Right cardiac atrium (tissue), 5 donors: ENCODE data around the gene ADAM22. TPM values are rescaled to one million over a fixed set of nuclear protein-coding genes. Genes with fewer than 3 reads are reported as not detected.

ENCODE experiments used
- ATAC-seq, 2 donors: fragments of 200-7000 bp; cut with Tn5 transposase; one replicate each; pipeline versions ENCODE4 v1.8.0 to v1.9.1; 2020; ENCODE audit warnings: moderate library complexity in 2 of 2, mild to moderate bottlenecking in 1 of 2
- DNase-seq, 3 donors: peaks; one replicate each; pipeline ENCODE4 v3.0.0-alpha.2; 2020
- H3K27ac ChIP-seq: one replicate; pipeline ENCODE4 v1.5.1; 2013; ENCODE audit warnings: mild to moderate bottlenecking, low read length, control low read depth, moderate library complexity
- H3K27me3 ChIP-seq: one replicate; pipeline ENCODE4 v1.6.1; 2013; ENCODE audit not compliant: control insufficient read depth, insufficient read depth
- H3K4me1 ChIP-seq: one replicate; pipeline ENCODE4 v1.6.1; 2013; ENCODE audit warnings: low read length; ENCODE audit not compliant: control insufficient read depth, insufficient read depth
- H3K4me3 ChIP-seq: one replicate; pipeline ENCODE4 v1.5.1; 2013; ENCODE audit warnings: low read length, control low read depth
- H3K9me3 ChIP-seq: one replicate; pipeline ENCODE4 v1.6.1; 2013; ENCODE audit warnings: low read length; ENCODE audit not compliant: control insufficient read depth
- WGBS: extraction: QIAGEN DNeasy Blood & Tissue Kit; methylation state at CpG from one replicate; pipeline ENCODE4 v1.1.7; 2013; 5-methylcytosine and 5-hydroxymethylcytosine counted together
- intact Hi-C, 4 donors: fragments of 100-400 bp; cut with DNase I; formaldehyde crosslinking; loops; one replicate each; pipeline versions ENCODE4 v1.11.0 to v1.14.0; 2022 to 2023
- polyA plus RNA-seq: library from polyadenylated mRNA; stranded (reverse); fragments of 200-250 nt; gene quantifications from one replicate; pipeline ENCODE4 v1.2.3, GENCODE V29; 2013
- total RNA-seq, 4 donors: library from RNA; stranded (reverse); fragmentation: NEBNext Ultra II Directional; extraction: Animal tissue kit (Norgen Biotek cat#: 25700); gene quantifications; one replicate each; pipeline ENCODE4 v1.2.1, GENCODE V29; 2021
- donor health status: healthy with polysubstance abuse.
- donor health status: DM: no; HTN: yes; CAD: no.
- donor health status: DM: no; HTN: no; CAD: no.
- donor health status: DM: no; HTN: yes; CAD: no; lungs with severe emphysema.
- donor health status: DM: yes; HTN: yes; CAD: no.

Gene ADAM22
- total and polyA plus RNA-seq, 5 donors, result 0.57 to 5.6 (median 2.9) TPM

DNA sequence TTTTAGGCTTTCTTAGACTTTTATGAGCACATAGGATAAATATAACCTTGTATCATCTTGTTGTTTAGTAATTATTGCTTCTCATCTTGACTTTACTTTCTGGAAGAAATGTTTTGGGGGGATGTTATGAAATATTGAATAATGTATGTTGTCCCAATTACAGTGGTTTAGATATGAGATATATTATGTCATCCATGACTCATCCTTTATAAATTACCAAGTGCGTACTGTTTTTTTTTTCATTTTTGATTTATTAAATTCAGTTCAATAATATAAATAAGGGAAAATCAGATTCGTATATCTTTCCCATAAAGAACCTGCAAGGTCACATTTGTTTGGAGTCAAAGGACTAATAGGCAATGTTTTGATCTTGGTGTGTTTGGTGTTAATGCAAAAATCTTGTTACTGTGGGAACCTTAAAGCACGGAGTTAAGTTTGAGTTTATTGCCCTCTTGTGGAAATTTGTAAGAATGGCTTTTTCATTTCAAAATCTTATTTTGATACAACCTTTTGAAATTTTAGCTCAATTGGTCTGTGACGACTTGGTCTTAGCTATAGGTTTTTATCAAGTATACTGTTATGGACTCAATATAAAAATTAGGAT is 177.2 kb downstream of the ADAM22 start:
- DNase-seq (no peak), ATAC-seq (peak in 1 of 2 donors; percentile 55)
- no peaks in the 10 kb centered on the region for H3K4me1 ChIP-seq
- H3K4me3 ChIP-seq, result no peak overlapping the region
- H3K27me3 ChIP-seq, result no peaks in the 10 kb centered on the region
- no peaks in the 10 kb centered on the region for H3K9me3 ChIP-seq
- intact Hi-C loops, result loop anchor here (5.0 to 10.0 kb wide), 2 partner anchors 316 to 319 kb away; no protein-coding TSS in a partner anchor
- WGBS, result 23% methylated on average over 4 of the region's 4 CpGs
- H3K27ac ChIP-seq, result no peak overlapping the region

- no peaks in the 10 kb centered on the region for H3K9me3 ChIP-seq
- WGBS, result 26% methylated on average over 2 of the region's 2 CpGs
Measured at GRCh38 chr7:88111954-88112471, 178.0 kb downstream of the ADAM22 start.

GRCh38 chr7:88115258-88115796 is 181.3 kb downstream of the ADAM22 start:
- intact Hi-C loops, result loop anchor here in 3 of 4 donors (10.0 kb wide), 1 partner anchor 321 kb away; no protein-coding TSS in a partner anchor
- Histone ChIP-seq H3K4me1 (no peaks in the 10 kb centered on the region), H3K4me3 (no peak overlapping the region), H3K27me3 (no peaks in the 10 kb centered on the region), H3K27ac (no peak overlapping the region), H3K9me3 (no peaks in the 10 kb centered on the region)
- ATAC-seq (no peak), DNase-seq (no peak)

More at GRCh38 chr7:88111954-88112471, 178.0 kb downstream of the ADAM22 start:
- intact Hi-C loops, result loop anchor here (5.0 to 10.0 kb wide), 2 partner anchors 317 to 320 kb away; no protein-coding TSS in a partner anchor
- H3K27me3 ChIP-seq, result no peaks in the 10 kb centered on the region
- H3K27ac ChIP-seq, result no peak overlapping the region
- ATAC-seq (peak in 1 of 2 donors; percentile 59), DNase-seq (no peak)
- no peaks in the 10 kb centered on the region for H3K4me1 ChIP-seq
- H3K4me3 ChIP-seq, result no peak overlapping the region

GRCh38 chr7:88115816-88116215 is 181.8 kb downstream of the ADAM22 start:
- Histone ChIP-seq H3K4me1 (no peaks in the 10 kb centered on the region), H3K9me3 (no peaks in the 10 kb centered on the region), H3K27ac (no peak overlapping the region), H3K27me3 (no peaks in the 10 kb centered on the region), H3K4me3 (no peak overlapping the region)
- no peak for DNase-seq
- 77% methylated on average over 2 of the region's 2 CpGs for WGBS
- intact Hi-C loops, result loop anchor here in 3 of 4 donors (10.0 kb wide), 1 partner anchor 321 kb away; no protein-coding TSS in a partner anchor
- ATAC-seq, result no peak

- no peaks in the 10 kb centered on the region for H3K4me1 ChIP-seq
- ATAC-seq (no peak), DNase-seq (no peak)
- H3K4me3 ChIP-seq, result no peak overlapping the region
- intact Hi-C loops, result loop anchor here in 3 of 4 donors (10.0 kb wide), 1 partner anchor 322 kb away; no protein-coding TSS in a partner anchor
- 34% methylated on average over 1 of the region's 1 CpG for WGBS
- no peaks in the 10 kb centered on the region for H3K27me3 ChIP-seq
- no peaks in the 10 kb centered on the region for H3K9me3 ChIP-seq
- H3K27ac ChIP-seq, result no peak overlapping the region
Measured at GRCh38 chr7:88116235-88116795, 182.3 kb downstream of the ADAM22 start.

- DNase-seq, result no peak
- Histone ChIP-seq H3K4me3 (no peak overlapping the region), H3K27ac (no peak overlapping the region), H3K4me1 (no peaks in the 10 kb centered on the region), H3K9me3 (no peaks in the 10 kb centered on the region), H3K27me3 (no peaks in the 10 kb centered on the region)
- 66% methylated on average over 2 of the region's 2 CpGs for WGBS
- no peak for ATAC-seq
- intact Hi-C loops, result loop anchor here in 3 of 4 donors (10.0 kb wide), 1 partner anchor 323 kb away; no protein-coding TSS in a partner anchor
Measured at GRCh38 chr7:88117325-88117724, 183.3 kb downstream of the ADAM22 start.

DNA sequence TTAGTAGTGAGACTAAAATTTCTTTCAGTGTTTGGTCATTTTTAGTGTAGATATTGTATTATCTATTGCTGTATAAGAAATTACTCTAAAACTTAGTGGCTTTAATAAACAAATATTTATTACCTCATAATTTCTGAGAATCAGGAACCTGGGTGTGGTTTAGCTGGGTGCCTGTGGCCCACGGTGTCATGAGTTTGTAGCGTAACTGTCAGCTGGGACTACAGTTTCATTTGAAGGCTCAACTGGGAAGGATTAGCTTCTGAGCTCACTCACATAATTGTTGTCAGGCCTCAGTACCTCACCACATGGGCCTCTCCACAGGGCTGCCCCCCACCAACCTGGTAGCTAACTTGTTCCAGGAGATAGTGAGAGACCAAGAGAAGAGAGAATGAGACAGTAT is 187.3 kb downstream of the ADAM22 start:
- no peaks in the 10 kb centered on the region for H3K4me1 ChIP-seq
- no peaks in the 10 kb centered on the region for H3K27me3 ChIP-seq
- WGBS, result 95% methylated on average over 2 of the region's 2 CpGs
- DNase-seq (no peak), ATAC-seq (no peak)
- intact Hi-C loops, result no loop called here
- no peak overlapping the region for H3K4me3 ChIP-seq
- no peak overlapping the region for H3K27ac ChIP-seq
- no peaks in the 10 kb centered on the region for H3K9me3 ChIP-seq

GRCh38 chr7:88127637-88128290 is 193.7 kb downstream of the ADAM22 start:
- WGBS, result 73% methylated on average over 7 of the region's 7 CpGs
- no peak for ATAC-seq
- intact Hi-C loops, result no loop called here

GRCh38 chr7:88132725-88133124 is 198.7 kb downstream of the ADAM22 start:
- Histone ChIP-seq H3K4me1 (no peaks in the 10 kb centered on the region), H3K4me3 (no peak overlapping the region), H3K9me3 (no peaks in the 10 kb centered on the region), H3K27ac (no peak overlapping the region), H3K27me3 (no peaks in the 10 kb centered on the region)
- DNase-seq (no peak), ATAC-seq (no peak)
- 76% methylated on average over 4 of the region's 4 CpGs for WGBS
- intact Hi-C loops, result no loop called here

More at GRCh38 chr7:88127637-88128290, 193.7 kb downstream of the ADAM22 start:
- no peaks in the 10 kb centered on the region for H3K27me3 ChIP-seq
- no peak overlapping the region for H3K4me3 ChIP-seq
- no peak overlapping the region for H3K27ac ChIP-seq
- H3K9me3 ChIP-seq, result no peaks in the 10 kb centered on the region
- H3K4me1 ChIP-seq, result no peaks in the 10 kb centered on the region
- no peak for DNase-seq

DNA sequence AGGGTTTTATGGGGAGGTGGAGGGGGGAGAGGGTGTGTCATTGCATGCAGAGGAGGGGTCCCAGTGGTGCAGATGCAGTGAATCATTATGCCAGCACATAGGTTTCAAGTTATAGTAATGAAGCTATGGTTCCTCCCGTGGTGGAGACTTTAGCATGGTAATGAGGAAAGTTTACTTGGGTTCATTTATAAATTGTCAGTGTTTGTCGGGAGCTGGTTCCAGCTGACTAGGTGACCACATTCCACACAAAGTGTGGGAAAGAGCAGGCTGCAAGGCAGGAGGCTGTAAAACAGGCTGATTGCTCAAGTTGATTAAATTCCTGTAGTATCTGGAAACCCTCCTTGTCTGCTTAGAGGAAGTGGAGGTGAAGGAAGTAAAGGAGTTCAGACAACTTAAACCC is 206.9 kb downstream of the ADAM22 start:
- Histone ChIP-seq H3K4me1 (no peaks in the 10 kb centered on the region), H3K9me3 (no peaks in the 10 kb centered on the region), H3K27me3 (no peaks in the 10 kb centered on the region), H3K27ac (no peak overlapping the region), H3K4me3 (no peak overlapping the region)
- no peak for ATAC-seq
- 30% methylated on average over 2 of the region's 2 CpGs for WGBS
- intact Hi-C loops, result no loop called here
- no peak for DNase-seq

DNA sequence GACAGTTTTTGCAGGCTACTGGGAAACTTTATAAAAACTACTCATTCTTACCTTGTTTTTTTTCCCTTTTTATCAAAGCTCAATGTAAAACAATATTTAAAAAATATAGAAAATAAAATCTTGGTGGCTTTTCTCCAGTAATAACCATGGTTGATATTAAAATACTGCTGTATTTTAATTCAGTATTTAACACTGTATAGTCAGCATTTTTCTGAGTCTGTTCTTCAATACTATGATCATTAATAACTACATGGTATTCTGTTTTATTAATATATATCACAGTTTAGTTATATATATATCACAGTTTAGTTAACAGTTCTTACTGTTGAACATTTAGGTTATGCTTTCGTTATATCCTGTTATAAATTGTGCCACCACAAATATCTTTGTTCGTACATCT is 207.4 kb downstream of the ADAM22 start:
- Histone ChIP-seq H3K4me1 (no peaks in the 10 kb centered on the region), H3K27me3 (no peaks in the 10 kb centered on the region), H3K9me3 (no peaks in the 10 kb centered on the region), H3K27ac (no peak overlapping the region), H3K4me3 (no peak overlapping the region)
- DNase-seq, result no peak
- ATAC-seq, result no peak
- intact Hi-C loops, result no loop called here
- WGBS, result 92% methylated on average over 2 of the region's 2 CpGs
